Astrocyte (in vitro differentiated cells and primary cell): ENCODE measurements around the gene EXOC4. TPM values are rescaled to one million over a fixed set of nuclear protein-coding genes. Genes with fewer than 3 reads are reported as not detected.
A peak's percentile ranks its signal among the peaks of the same experiment; 100 is the strongest.

ENCODE experiments used
- DNase-seq: peaks from one replicate; pipeline ENCODE4 v3.0.0-alpha.2; 2010; ENCODE audit warnings: low read depth
- FAIRE-seq: peaks from 2 replicates; lab custom pipeline; 2011; peaks lifted over from hg19 to GRCh38; lab: Jason Lieb, UNC
- H2AFZ ChIP-seq: 2 replicates; pipeline ENCODE4 v1.6.0; 2012; ENCODE audit warnings: low read depth, low read length, inconsistent platforms
- H3K27ac ChIP-seq: 2 replicates; pipeline ENCODE4 v1.5.1; 2011; ENCODE audit warnings: low read depth, low read length, inconsistent platforms
- H3K27me3 ChIP-seq: 2 replicates; pipeline ENCODE4 v1.6.0; 2011; ENCODE audit warnings: low read length, inconsistent platforms; ENCODE audit not compliant: insufficient read depth
- H3K36me3 ChIP-seq: 2 replicates; pipeline ENCODE4 v1.5.1; 2011; ENCODE audit warnings: low read length, inconsistent platforms; ENCODE audit not compliant: insufficient read depth
- H3K4me1 ChIP-seq: 2 replicates; pipeline ENCODE4 v1.5.1; 2011; ENCODE audit warnings: low read length, inconsistent platforms; ENCODE audit not compliant: insufficient read depth
- H3K4me2 ChIP-seq: 2 replicates; pipeline ENCODE4 v1.6.0; 2012; ENCODE audit warnings: low read length, inconsistent platforms
- H3K4me3 ChIP-seq: 2 replicates; pipeline ENCODE4 v1.5.1; 2011; ENCODE audit warnings: low read depth, mild to moderate bottlenecking, low read length, inconsistent platforms; ENCODE audit not compliant: insufficient read depth
- H3K79me2 ChIP-seq: 2 replicates; pipeline ENCODE4 v1.6.0; 2012; ENCODE audit warnings: mild to moderate bottlenecking, low read length, inconsistent platforms; ENCODE audit not compliant: insufficient read depth
- H3K9ac ChIP-seq: 2 replicates; pipeline ENCODE4 v1.6.0; 2012; ENCODE audit warnings: mild to moderate bottlenecking, low read length, inconsistent platforms
- H3K9me3 ChIP-seq: 2 replicates; pipeline ENCODE4 v1.5.1; 2012; ENCODE audit warnings: low read depth, mild to moderate bottlenecking, low read length, inconsistent platforms; ENCODE audit not compliant: insufficient read depth
- H4K20me1 ChIP-seq: 2 replicates; pipeline ENCODE4 v1.6.0; 2012; ENCODE audit warnings: low read length, inconsistent platforms; ENCODE audit not compliant: insufficient read depth
- H3K27ac Mint-ChIP-seq: one replicate; pipeline ENCODE4 v1.8.0; 2021; ENCODE audit warnings: mild to moderate bottlenecking, mixed read lengths; ENCODE audit not compliant: unreplicated experiment
- H3K27me3 Mint-ChIP-seq: one replicate; pipeline ENCODE4 v1.8.0; 2021; ENCODE audit warnings: low read depth, mixed read lengths; ENCODE audit not compliant: unreplicated experiment
- H3K36me3 Mint-ChIP-seq: one replicate; pipeline ENCODE4 v1.8.0; 2021; ENCODE audit warnings: low read depth, mixed read lengths; ENCODE audit not compliant: unreplicated experiment
- H3K4me1 Mint-ChIP-seq: one replicate; pipeline ENCODE4 v1.8.0; 2021; ENCODE audit warnings: low read depth, mixed read lengths; ENCODE audit not compliant: unreplicated experiment
- H3K4me3 Mint-ChIP-seq: one replicate; pipeline ENCODE4 v1.8.0; 2021; ENCODE audit warnings: mild to moderate bottlenecking, moderate library complexity, mixed read lengths; ENCODE audit not compliant: unreplicated experiment
- H3K9me3 Mint-ChIP-seq: one replicate; pipeline ENCODE4 v1.8.0; 2021; ENCODE audit warnings: mild to moderate bottlenecking, mixed read lengths; ENCODE audit not compliant: unreplicated experiment
- EZH2 ChIP-seq: IDR thresholded peaks from 2 replicates; pipeline ENCODE4 v1.6.1; 2012; ENCODE audit warnings: mild to moderate bottlenecking, low read length, inconsistent platforms; ENCODE audit not compliant: insufficient read depth
- total RNA-seq: library from RNA; stranded (reverse); gene quantifications from 2 replicates; pipeline ENCODE4 v1.2.1, GENCODE V29; 2021
- TF ChIP-seq, protein P1 (sequence below): IDR thresholded peaks from 2 replicates; pipeline ENCODE4 v1.5.1; 2011; ENCODE audit warnings: low read depth, mild to moderate bottlenecking, inconsistent platforms, low read length, moderate library complexity; ENCODE audit not compliant: insufficient read depth

Gene EXOC4
- total RNA-seq, 1 donor from 2014 or later, result 57.5 TPM

DNA sequence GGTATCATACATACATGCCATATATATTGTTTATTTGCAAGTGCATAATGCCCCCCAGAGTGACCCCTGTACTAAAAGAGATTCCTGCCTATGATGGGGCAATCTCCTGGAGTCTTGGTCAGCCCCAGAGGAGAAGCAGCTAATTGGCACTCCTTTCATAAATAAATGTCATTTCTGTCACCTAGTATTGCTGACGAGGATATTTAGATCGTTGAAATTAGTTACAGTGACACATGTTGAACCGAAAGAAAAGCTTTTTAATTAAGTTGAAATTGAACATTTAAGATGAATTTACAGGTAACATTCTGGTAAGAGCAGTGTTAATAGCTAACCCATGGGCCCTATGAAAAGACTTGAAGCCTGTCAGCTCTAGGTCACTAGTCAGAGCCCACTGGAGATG is 663.7 kb downstream of the EXOC4 start:
- no peaks in the 10 kb centered on the region for H3K4me1 Mint-ChIP-seq
- H3K4me3 ChIP-seq, result no peak overlapping the region
- H3K36me3 Mint-ChIP-seq, result peaks cover 13% of the 10 kb centered on the region
- no peaks in the 10 kb centered on the region for H4K20me1 ChIP-seq
- no peaks in the 10 kb centered on the region for H3K27me3 Mint-ChIP-seq
- H3K36me3 ChIP-seq, result no peaks in the 10 kb centered on the region
- H3K79me2 ChIP-seq, result no peaks in the 10 kb centered on the region
- no peak for DNase-seq
- FAIRE-seq, result no peak
- no peaks in the 10 kb centered on the region for H3K27me3 ChIP-seq
- peaks cover 4% of the 10 kb centered on the region for H3K9me3 Mint-ChIP-seq
- no peak overlapping the region for H3K27ac Mint-ChIP-seq
- H3K4me3 Mint-ChIP-seq, result no peak overlapping the region
- H3K4me2 ChIP-seq, result no peak overlapping the region
- H3K9me3 ChIP-seq, result no peaks in the 10 kb centered on the region
- H2AFZ ChIP-seq, result no peak overlapping the region
- H3K9ac ChIP-seq, result no peak overlapping the region
- TF ChIP-seq EZH2, result no peak
- TF ChIP-seq, protein P1, sequence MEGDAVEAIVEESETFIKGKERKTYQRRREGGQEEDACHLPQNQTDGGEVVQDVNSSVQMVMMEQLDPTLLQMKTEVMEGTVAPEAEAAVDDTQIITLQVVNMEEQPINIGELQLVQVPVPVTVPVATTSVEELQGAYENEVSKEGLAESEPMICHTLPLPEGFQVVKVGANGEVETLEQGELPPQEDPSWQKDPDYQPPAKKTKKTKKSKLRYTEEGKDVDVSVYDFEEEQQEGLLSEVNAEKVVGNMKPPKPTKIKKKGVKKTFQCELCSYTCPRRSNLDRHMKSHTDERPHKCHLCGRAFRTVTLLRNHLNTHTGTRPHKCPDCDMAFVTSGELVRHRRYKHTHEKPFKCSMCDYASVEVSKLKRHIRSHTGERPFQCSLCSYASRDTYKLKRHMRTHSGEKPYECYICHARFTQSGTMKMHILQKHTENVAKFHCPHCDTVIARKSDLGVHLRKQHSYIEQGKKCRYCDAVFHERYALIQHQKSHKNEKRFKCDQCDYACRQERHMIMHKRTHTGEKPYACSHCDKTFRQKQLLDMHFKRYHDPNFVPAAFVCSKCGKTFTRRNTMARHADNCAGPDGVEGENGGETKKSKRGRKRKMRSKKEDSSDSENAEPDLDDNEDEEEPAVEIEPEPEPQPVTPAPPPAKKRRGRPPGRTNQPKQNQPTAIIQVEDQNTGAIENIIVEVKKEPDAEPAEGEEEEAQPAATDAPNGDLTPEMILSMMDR, result no peak
- H3K4me1 ChIP-seq, result no peaks in the 10 kb centered on the region
- H3K27ac ChIP-seq, result no peak overlapping the region

DNA sequence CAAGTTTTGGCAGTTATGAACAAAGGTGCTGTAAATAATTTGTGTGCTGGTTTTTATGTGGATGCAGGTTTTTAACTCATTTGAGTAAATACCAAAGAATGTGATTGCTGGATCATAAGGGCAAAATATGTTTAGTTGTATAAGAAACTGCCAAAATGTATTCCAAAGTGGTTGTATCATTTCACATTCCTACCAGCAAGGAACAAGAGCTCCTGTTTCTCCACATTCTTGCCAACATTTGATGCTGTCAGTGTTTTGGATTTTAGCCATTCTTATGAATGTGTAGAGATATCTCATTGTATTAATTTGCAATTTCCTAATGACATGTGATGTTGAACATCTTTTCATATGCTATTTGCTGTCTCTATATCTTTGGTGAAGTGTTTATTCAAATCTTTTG is 666.9 kb downstream of the EXOC4 start:
- Mint-ChIP-seq H3K27ac (no peak overlapping the region), H3K4me1 (no peaks in the 10 kb centered on the region), H3K4me3 (no peak overlapping the region), H3K9me3 (peaks cover 9% of the 10 kb centered on the region), H3K36me3 (peaks cover 15% of the 10 kb centered on the region), H3K27me3 (no peaks in the 10 kb centered on the region)
- DNase-seq (peak; percentile 11), FAIRE-seq (no peak)
- Histone ChIP-seq H4K20me1 (no peaks in the 10 kb centered on the region), H3K9ac (no peak overlapping the region), H3K9me3 (no peaks in the 10 kb centered on the region), H3K4me1 (no peaks in the 10 kb centered on the region), H3K36me3 (no peaks in the 10 kb centered on the region), H3K27ac (no peak overlapping the region), H2AFZ (no peak overlapping the region), H3K27me3 (no peaks in the 10 kb centered on the region), H3K4me3 (no peak overlapping the region), H3K79me2 (no peaks in the 10 kb centered on the region), H3K4me2 (no peak overlapping the region)
- TF ChIP-seq EZH2, result no peak
- TF ChIP-seq, protein P1, result no peak

DNA sequence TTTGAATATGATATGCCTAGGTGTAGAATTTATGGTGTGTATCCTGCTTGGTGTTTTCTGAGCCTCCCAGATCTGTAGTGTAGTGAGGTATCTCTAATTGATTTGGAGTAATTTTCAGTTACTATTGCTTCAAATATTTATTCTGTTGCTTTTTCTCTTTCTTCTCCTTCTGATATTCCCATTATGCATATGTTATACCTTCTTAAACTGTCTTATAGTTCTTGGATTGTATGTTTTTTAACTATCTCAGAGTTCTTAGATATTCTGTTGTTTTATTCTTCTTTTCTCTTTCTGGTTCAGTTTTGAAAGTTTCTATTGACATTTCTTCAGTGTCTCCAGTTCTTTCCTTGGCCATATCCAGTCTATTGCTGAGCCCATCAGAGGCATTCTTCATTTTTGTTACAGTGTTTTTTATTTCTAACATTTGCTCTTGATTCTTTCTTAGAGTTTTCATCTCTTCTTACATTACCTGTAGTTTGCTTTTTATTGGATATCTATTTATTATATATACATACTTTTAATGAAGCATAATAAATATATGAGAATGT is 668.8 kb downstream of the EXOC4 start:
- H3K9me3 Mint-ChIP-seq, result peaks cover 9% of the 10 kb centered on the region
- no peaks in the 10 kb centered on the region for H3K9me3 ChIP-seq
- DNase-seq (no peak), FAIRE-seq (no peak)
- H2AFZ ChIP-seq, result no peak overlapping the region
- no peaks in the 10 kb centered on the region for H3K27me3 Mint-ChIP-seq
- H4K20me1 ChIP-seq, result no peaks in the 10 kb centered on the region
- peaks cover 15% of the 10 kb centered on the region for H3K36me3 Mint-ChIP-seq
- no peak overlapping the region for H3K27ac ChIP-seq
- H3K4me3 Mint-ChIP-seq, result no peak overlapping the region
- H3K79me2 ChIP-seq, result no peaks in the 10 kb centered on the region
- H3K36me3 ChIP-seq, result no peaks in the 10 kb centered on the region
- no peak overlapping the region for H3K27ac Mint-ChIP-seq
- no peak overlapping the region for H3K4me2 ChIP-seq
- no peak for TF ChIP-seq EZH2
- TF ChIP-seq, protein P1, result no peak
- no peak overlapping the region for H3K9ac ChIP-seq
- no peaks in the 10 kb centered on the region for H3K4me1 Mint-ChIP-seq
- H3K4me3 ChIP-seq, result no peak overlapping the region
- no peaks in the 10 kb centered on the region for H3K4me1 ChIP-seq
- no peaks in the 10 kb centered on the region for H3K27me3 ChIP-seq
